Activated naive CD4-positive, alpha-beta T cell treated with anti-CD3 and anti-CD28 coated beads for 36 hours (primary cell): ENCODE measurements around the gene EPS8. TPM values are rescaled to one million over a fixed set of nuclear protein-coding genes. Genes with fewer than 3 reads are reported as not detected.

Source experiments
- CTCF ChIA-PET: fragments of 350-600 bp; sonication (Branson Sonifier 250); formaldehyde crosslinking; loops from one replicate; lab custom pipeline; 2021; ENCODE audit warnings: antibody characterized with exemption; lab: Charles Lee
- DNase-seq: peaks from one replicate; pipeline ENCODE4 v3.0.0-alpha.2; 2020
- H3K27ac Mint-ChIP-seq: one replicate; pipeline ENCODE4 v1.8.0; 2021; ENCODE audit warnings: mild to moderate bottlenecking, mixed read lengths
- H3K27me3 Mint-ChIP-seq: one replicate; pipeline ENCODE4 v1.8.0; 2021; ENCODE audit warnings: low read depth, mixed read lengths
- H3K36me3 Mint-ChIP-seq: one replicate; pipeline ENCODE4 v1.8.0; 2021; ENCODE audit warnings: low read depth, mixed read lengths
- H3K4me1 Mint-ChIP-seq: one replicate; pipeline ENCODE4 v1.8.0; 2021; ENCODE audit warnings: low read depth, mixed read lengths
- H3K4me3 Mint-ChIP-seq: one replicate; pipeline ENCODE4 v1.8.0; 2021; ENCODE audit warnings: mild to moderate bottlenecking, moderate library complexity, mixed read lengths
- H3K9me3 Mint-ChIP-seq: one replicate; pipeline ENCODE4 v1.8.0; 2021; ENCODE audit warnings: mixed read lengths
- intact Hi-C: fragments of 100-400 bp; cut with micrococcal nuclease; formaldehyde crosslinking; loops from one replicate; pipeline ENCODE4 v1.15.1; 2023
- total RNA-seq, 2 experiments: library from RNA; stranded (reverse); gene quantifications; one replicate each; pipeline ENCODE4 v1.2.3, GENCODE V29; 2021

EPS8 gene
- total RNA-seq, 2 experiments from 2014 or later, result 3.2 to 5.6 TPM

DNA sequence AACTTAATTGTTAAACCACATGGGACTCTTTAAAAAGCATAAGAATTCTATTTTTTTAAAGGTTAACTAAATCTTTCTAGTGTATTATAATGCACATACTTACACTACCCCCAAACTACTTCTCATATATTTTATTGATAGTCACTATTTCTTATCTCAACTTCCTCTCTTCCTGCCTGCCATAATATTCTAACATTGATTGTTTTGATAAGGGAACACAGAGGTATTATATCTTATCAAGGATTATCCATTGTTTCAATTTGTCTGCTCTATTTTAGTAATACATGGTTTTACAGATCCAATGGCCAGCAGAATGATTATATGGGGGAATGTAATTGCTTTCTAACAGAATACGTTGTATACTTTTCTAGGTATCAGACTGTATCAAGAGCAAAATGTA lies 98.9 kb downstream of the EPS8 start:
- no peak overlapping the region for H3K4me3 Mint-ChIP-seq
- H3K36me3 Mint-ChIP-seq, result no peaks in the 10 kb centered on the region
- no peaks in the 10 kb centered on the region for H3K9me3 Mint-ChIP-seq
- H3K27ac Mint-ChIP-seq, result no peak overlapping the region
- DNase-seq, result no peak
- CTCF ChIA-PET, result no interaction called here
- intact Hi-C loops, result no loop called here
- H3K27me3 Mint-ChIP-seq, result no peaks in the 10 kb centered on the region
- no peaks in the 10 kb centered on the region for H3K4me1 Mint-ChIP-seq

DNA sequence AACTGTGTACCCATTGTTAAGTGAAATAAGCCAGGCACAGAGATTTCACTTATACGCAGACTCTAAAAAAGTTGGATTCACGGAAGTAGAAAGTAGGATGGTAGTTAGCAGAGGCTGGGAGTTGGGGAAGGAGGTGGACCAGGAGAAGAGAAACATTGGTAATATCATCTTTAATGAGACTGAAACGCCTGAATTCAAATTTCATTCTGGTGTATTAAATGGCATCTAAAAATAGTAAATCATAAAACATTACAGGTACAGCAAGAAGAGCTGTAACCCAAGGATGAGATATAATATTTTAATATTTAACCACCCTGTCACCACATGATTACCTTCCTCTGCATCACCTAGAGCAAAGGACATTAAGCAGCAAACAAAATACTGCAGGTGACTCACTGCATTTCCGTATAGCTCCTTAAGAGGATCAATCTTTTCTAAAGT lies 99.4 kb downstream of the EPS8 start:
- CTCF ChIA-PET, result no interaction called here
- Mint-ChIP-seq H3K27ac (no peak overlapping the region), H3K4me3 (no peak overlapping the region), H3K36me3 (no peaks in the 10 kb centered on the region), H3K4me1 (no peaks in the 10 kb centered on the region), H3K9me3 (no peaks in the 10 kb centered on the region), H3K27me3 (no peaks in the 10 kb centered on the region)
- DNase-seq, result no peak
- intact Hi-C loops, result no loop called here

DNA sequence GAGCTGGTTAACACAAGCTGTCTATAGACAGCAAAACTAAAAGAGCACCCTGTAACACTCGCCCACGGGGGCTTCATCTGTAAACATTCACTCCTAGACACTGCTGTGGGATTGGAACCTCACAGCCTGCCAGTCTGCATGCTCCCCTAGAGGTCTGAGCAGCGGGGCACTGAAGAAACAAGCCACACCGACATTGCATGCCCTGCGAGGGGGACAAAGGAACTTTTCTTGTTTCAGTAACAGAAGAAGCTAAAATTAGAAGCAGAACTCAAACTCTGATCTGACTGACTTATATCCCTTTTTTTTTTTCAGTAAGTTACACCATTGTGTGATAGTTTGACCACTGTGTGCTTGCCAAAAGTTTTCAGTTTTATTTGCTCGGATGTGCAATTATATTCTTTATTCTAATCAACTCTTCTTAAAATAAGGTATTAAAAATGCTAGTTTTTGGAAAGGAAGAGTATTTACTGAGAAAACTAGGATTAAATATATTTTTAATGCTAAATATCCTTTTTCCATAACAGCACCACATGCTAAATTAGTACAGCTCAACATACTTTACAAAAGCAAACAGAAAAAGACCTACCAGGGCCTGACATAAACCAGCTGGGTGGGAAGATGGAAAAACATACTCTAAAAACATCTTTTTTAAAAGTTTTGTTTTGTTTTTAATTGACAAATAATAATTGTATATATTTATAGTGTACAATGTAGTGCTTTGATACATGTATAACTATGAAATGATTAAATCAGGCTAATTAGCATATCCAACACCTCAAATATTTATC lies 100.2 kb downstream of the EPS8 start:
- no peaks in the 10 kb centered on the region for H3K4me1 Mint-ChIP-seq
- no peak overlapping the region for H3K4me3 Mint-ChIP-seq
- H3K27me3 Mint-ChIP-seq, result no peaks in the 10 kb centered on the region
- DNase-seq, result no peak
- CTCF ChIA-PET, result no interaction called here
- intact Hi-C loops, result no loop called here
- no peaks in the 10 kb centered on the region for H3K9me3 Mint-ChIP-seq
- no peaks in the 10 kb centered on the region for H3K36me3 Mint-ChIP-seq
- no peak overlapping the region for H3K27ac Mint-ChIP-seq

DNA sequence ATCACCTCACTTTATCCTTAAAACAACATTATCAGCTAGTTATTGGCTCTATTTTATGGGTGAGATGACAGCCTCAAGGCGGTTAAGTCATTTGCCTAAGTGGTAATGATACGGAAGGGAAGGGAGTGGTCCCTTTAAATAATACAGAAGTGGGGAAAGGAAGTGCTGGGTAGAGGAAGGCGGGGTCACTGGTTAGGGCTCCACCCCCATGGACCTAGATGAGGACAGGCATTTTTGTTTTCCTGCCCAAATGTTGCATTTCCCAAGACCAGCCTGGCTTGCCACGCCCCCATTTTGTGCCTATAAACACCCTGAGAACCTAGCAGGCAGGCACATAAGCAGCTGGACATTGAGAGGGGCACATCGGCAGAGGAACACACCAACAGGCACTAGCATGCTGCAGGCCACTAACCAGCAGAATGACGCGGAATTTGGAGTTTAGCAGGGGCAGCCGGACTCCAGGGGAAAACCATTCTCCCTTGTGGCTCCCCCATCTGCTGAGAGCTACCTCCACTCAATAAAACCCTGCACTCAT lies 100.9 kb downstream of the EPS8 start:
- Mint-ChIP-seq H3K4me1 (no peaks in the 10 kb centered on the region), H3K27ac (no peak overlapping the region), H3K27me3 (no peaks in the 10 kb centered on the region), H3K4me3 (no peak overlapping the region), H3K9me3 (no peaks in the 10 kb centered on the region), H3K36me3 (no peaks in the 10 kb centered on the region)
- CTCF ChIA-PET, result no interaction called here
- intact Hi-C loops, result no loop called here
- no peak for DNase-seq

DNA sequence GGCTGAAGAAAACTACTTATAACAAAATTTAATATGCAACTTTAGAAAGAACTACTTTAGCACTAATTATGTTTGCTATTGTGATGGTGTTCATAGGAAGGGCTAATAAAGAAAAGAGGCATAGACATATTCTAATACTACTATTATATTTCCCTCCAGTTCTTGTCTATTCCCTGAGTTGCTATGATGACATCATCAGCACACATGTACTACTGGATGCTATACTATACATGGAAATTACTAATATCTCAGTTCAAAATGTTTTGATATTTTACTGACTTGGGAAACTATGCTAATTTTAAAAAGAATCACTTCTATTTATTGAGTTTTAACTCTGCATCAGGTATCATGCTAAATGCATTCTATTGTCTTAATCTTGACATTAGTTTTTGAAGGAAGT lies 101.6 kb downstream of the EPS8 start:
- Mint-ChIP-seq H3K27me3 (no peaks in the 10 kb centered on the region), H3K4me1 (no peaks in the 10 kb centered on the region), H3K27ac (no peak overlapping the region), H3K36me3 (no peaks in the 10 kb centered on the region), H3K9me3 (no peaks in the 10 kb centered on the region), H3K4me3 (no peak overlapping the region)
- intact Hi-C loops, result no loop called here
- no peak for DNase-seq
- CTCF ChIA-PET, result no interaction called here

DNA sequence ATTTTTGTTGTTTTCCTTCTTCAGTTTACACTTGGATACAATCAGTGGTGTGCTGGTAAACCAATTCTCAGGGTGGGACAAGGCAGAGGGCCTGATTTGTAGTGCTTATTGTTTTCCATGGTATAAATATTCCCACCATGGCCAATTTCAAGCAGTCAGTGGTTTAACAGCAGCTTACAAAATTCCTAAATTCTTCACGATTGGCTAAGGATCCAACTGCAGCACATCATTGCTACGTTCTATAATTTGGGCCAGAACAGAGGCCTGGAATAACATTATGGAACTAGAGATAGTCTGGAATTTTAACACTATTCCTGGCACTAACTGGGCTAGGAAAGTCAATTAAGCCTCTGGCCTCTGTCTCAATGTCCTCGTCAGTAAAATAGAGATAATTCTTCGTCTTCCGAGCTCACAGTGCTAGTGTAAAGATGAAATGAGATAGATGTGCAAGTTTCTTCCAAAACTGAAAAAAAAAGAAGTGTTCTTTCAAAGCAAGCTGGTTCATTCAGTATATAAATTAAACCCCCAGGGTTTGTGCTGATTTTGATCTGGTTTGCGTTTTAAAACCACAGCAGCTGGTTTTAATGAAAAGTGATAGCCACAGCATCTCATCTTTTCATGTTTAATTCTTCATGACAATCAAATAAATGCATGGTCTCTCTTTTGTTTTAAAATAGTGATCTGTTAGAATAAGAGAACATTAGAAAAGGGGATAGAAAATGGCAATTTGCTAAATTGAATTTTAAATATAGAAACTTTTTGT lies 104.1 kb downstream of the EPS8 start:
- DNase-seq, result no peak
- intact Hi-C loops, result no loop called here
- Mint-ChIP-seq H3K9me3 (no peaks in the 10 kb centered on the region), H3K36me3 (no peaks in the 10 kb centered on the region), H3K4me3 (no peak overlapping the region), H3K4me1 (no peaks in the 10 kb centered on the region), H3K27me3 (no peaks in the 10 kb centered on the region), H3K27ac (no peak overlapping the region)
- CTCF ChIA-PET, result no interaction called here

DNA sequence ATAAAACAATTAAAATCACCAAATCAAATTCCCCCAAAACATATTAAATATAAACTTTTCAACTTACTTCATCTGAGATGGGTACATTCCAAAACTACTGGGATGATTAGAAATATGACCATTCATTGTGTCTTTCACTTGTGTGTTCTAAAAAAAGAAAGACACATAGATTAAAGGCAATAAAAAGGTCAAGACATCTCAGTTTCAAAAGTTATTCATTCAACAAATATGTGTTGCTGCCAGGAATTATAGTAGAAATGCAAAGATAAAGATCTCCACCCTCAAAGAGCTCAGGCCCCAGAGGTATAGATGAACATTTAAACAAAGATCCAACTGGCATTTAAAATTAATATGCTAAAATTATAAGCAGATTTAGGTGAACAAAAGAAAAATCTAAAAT lies 106.4 kb downstream of the EPS8 start:
- H3K27ac Mint-ChIP-seq, result no peak overlapping the region
- H3K27me3 Mint-ChIP-seq, result no peaks in the 10 kb centered on the region
- no peaks in the 10 kb centered on the region for H3K9me3 Mint-ChIP-seq
- DNase-seq, result no peak
- intact Hi-C loops, result no loop called here
- CTCF ChIA-PET, result no interaction called here
- no peaks in the 10 kb centered on the region for H3K36me3 Mint-ChIP-seq
- H3K4me1 Mint-ChIP-seq, result no peaks in the 10 kb centered on the region
- H3K4me3 Mint-ChIP-seq, result no peak overlapping the region

DNA sequence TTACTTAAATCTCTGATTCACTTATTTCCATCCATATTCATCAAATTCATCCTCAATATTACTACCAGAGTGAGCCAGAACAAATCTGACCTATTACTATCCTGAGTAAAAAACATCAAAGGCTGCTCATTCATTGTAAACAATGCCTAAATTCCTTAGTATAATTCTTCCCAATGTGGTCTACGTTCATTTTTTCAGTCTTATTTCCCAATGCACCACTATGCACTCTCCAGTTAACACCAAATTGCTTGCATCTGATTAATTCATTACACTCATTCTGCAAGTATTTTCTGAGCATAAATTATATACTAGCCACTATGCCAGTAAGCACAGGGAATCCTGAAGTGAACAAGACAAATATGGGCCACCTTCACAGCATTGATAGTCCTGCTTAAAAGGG lies 110.0 kb downstream of the EPS8 start:
- H3K9me3 Mint-ChIP-seq, result no peaks in the 10 kb centered on the region
- no peak overlapping the region for H3K4me3 Mint-ChIP-seq
- DNase-seq, result no peak
- intact Hi-C loops, result no loop called here
- H3K36me3 Mint-ChIP-seq, result no peaks in the 10 kb centered on the region
- no peaks in the 10 kb centered on the region for H3K4me1 Mint-ChIP-seq
- CTCF ChIA-PET, result interaction anchor here (1.2 kb wide), 1 partner anchor 9 kb away, joined by 3 read pairs; no protein-coding TSS in a partner anchor
- no peaks in the 10 kb centered on the region for H3K27me3 Mint-ChIP-seq
- no peak overlapping the region for H3K27ac Mint-ChIP-seq

DNA sequence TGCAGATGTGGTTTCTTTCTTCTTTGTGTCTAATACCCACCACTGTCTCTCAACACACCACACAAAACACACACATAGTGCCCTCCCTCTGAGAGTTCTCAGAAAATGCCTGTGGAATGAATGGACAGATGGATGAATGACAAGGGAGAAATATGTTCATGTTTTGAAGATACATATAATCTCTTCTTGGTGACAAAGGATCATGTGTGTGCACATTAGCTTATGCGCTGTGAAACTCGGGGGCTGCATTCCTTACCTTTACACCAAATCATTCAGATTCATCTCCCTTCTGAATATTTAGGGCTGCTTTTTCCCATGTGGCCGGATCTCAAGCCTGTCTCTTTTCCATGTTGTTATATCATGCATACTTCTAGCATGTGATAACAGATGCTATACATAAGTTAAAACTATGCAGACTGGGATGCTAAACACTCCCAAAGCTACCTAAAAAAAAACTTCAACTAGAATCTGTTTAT lies 111.4 kb downstream of the EPS8 start:
- Mint-ChIP-seq H3K27me3 (no peaks in the 10 kb centered on the region), H3K9me3 (no peaks in the 10 kb centered on the region)

DNA sequence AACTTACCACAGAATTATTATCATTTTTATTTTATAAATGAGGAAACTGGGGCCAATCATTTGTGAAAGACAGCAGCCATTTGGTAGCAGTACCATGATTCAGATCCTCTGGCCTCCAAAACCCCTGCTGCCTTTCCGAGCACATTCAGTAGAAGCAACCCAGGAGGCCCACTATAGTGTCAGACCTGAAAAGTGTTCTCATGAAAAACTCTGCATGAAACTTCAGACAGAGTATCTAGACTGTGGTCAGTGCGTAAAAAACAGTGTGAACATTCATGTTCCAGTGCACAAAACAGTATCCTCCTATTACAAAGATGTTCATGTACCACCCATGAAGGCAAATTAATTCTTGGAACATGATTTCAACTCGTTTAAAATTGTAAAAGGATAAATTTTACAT lies 112.0 kb downstream of the EPS8 start:
- no peak overlapping the region for H3K4me3 Mint-ChIP-seq
- CTCF ChIA-PET, result no interaction called here
- H3K9me3 Mint-ChIP-seq, result no peaks in the 10 kb centered on the region
- H3K27me3 Mint-ChIP-seq, result no peaks in the 10 kb centered on the region
- DNase-seq, result no peak
- intact Hi-C loops, result no loop called here
- H3K27ac Mint-ChIP-seq, result no peak overlapping the region
- H3K36me3 Mint-ChIP-seq, result no peaks in the 10 kb centered on the region
- H3K4me1 Mint-ChIP-seq, result no peaks in the 10 kb centered on the region

More for the DNA sequence above, 111.4 kb downstream of the EPS8 start:
- DNase-seq, result no peak
- Mint-ChIP-seq H3K36me3 (no peaks in the 10 kb centered on the region), H3K27ac (no peak overlapping the region), H3K4me1 (no peaks in the 10 kb centered on the region), H3K4me3 (no peak overlapping the region)
- CTCF ChIA-PET, result no interaction called here
- intact Hi-C loops, result no loop called here

DNA sequence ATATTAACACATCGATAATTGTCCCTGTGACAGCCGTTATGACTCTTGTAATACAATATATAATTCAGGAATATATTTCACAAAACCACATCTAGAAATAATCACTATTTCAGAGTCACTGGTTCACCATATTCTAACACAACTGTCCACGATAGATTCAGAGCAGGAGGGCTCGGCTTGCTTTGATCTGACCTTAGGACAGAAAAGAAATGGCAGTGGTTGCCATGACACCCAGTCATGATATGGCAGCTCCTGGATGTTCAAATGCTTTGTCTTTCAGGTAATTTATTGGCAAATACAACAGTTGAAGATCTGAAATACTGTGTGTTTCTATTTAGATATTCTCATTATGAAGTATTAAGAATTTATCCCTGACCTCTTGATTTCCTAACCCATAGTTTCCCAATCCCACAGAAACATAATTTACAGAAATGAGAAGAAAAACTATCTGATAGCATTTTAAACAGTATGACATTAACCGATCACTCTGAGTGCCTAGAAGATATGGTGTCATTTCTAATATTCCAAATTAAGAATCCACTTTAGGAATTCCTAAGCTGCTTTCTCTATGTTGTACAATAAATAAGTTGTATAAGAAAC lies 116.4 kb downstream of the EPS8 start:
- Mint-ChIP-seq H3K9me3 (no peaks in the 10 kb centered on the region), H3K4me1 (no peaks in the 10 kb centered on the region), H3K27me3 (no peaks in the 10 kb centered on the region), H3K4me3 (no peak overlapping the region), H3K27ac (no peak overlapping the region), H3K36me3 (no peaks in the 10 kb centered on the region)
- DNase-seq, result no peak
- CTCF ChIA-PET, result no interaction called here
- intact Hi-C loops, result no loop called here

DNA sequence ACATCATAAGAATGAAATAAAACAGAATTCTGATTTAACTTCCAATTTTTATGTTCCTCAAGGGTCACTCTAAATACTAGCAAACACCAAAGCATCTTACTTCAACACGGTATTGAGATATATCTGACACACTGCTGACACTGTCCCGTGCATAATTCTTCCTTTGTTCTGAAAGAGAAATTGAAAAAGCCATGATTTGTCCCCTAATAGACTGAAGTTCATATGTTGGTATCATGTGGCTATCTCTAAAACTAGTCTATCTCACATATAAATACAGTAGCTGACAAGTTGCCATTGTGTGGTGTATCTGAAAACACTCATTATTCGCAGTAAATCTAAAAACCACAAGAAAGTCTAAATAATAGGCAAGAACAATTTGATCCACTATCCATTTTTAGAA lies 118.4 kb downstream of the EPS8 start:
- H3K36me3 Mint-ChIP-seq, result no peaks in the 10 kb centered on the region
- H3K4me1 Mint-ChIP-seq, result no peaks in the 10 kb centered on the region
- intact Hi-C loops, result no loop called here
- DNase-seq, result no peak
- no peaks in the 10 kb centered on the region for H3K9me3 Mint-ChIP-seq
- H3K27ac Mint-ChIP-seq, result no peak overlapping the region
- no peaks in the 10 kb centered on the region for H3K27me3 Mint-ChIP-seq
- H3K4me3 Mint-ChIP-seq, result no peak overlapping the region
- CTCF ChIA-PET, result no interaction called here
